ENCODE results near the gene THAP7.

- no peak for TF ChIP-seq CTCF (IDR thresholded peaks at IDR 0.05)
- no peak for TF ChIP-seq POLR2A (IDR thresholded peaks at IDR 0.05)
- TF ChIP-seq POLR2AphosphoS5 (IDR thresholded peaks at IDR 0.05; ENCODE audit: insufficient read depth in 1 of 2, low read depth in 1 of 2) = peak in 1 of 2 donors; percentile 52
Measured at GRCh38 chr22:20979243-20979809, 22.6 kb downstream of the THAP7 start.
